NCI-H1105 treated with DMSO at 0.1 percent for 48 hours (cell line): ENCODE measurements around the gene MOB3A.
"Not testable (repeated sequence)": the region's sequence is repeated elsewhere in the genome, so short reads cannot be mapped to it uniquely, and the experiment has no call there.

Experiments used
- DNase-seq: peaks from one replicate; lab custom pipeline; 2025; lab: John Stamatoyannopoulos, UW

Gene MOB3A

GRCh38 chr19:2096034-2096479, at the start of gene MOB3A:
MOB3A (minus strand) TSS chr19:2096326; CDS start chr19:2078560, 17,766 bp downstream.
- peak; percentile 87 for DNase-seq

- DNase-seq, result no peak
Measured at GRCh38 chr19:2145831-2146241, 49.7 kb upstream of the MOB3A start.

GRCh38 chr19:2144190-2144589, 48.1 kb upstream of the MOB3A start:
- DNase-seq, result no peak

GRCh38 chr19:2142173-2142829, 46.2 kb upstream of the MOB3A start:
- DNase-seq, result no peak

- no peak for DNase-seq
Measured at GRCh38 chr19:2140138-2140569, 44.0 kb upstream of the MOB3A start.

- DNase-seq, result no peak
Measured at GRCh38 chr19:2139385-2140137, 43.4 kb upstream of the MOB3A start.

- no peak for DNase-seq
Measured at GRCh38 chr19:2138061-2138728, 42.1 kb upstream of the MOB3A start.

- DNase-seq, result no peak
Measured at GRCh38 chr19:2136796-2137195, 40.7 kb upstream of the MOB3A start.

GRCh38 chr19:2135474-2136402, 39.6 kb upstream of the MOB3A start:
- no peak for DNase-seq

- no peak for DNase-seq
Measured at GRCh38 chr19:2132731-2133490, 36.8 kb upstream of the MOB3A start.

- DNase-seq, result no peak
Measured at GRCh38 chr19:2132191-2132590, 36.1 kb upstream of the MOB3A start.

- DNase-seq, result not testable (repeated sequence)
Measured at GRCh38 chr19:2131012-2131975, 35.2 kb upstream of the MOB3A start.

GRCh38 chr19:2129892-2130770, 34.0 kb upstream of the MOB3A start:
- no peak for DNase-seq

- DNase-seq, result no peak
Measured at GRCh38 chr19:2129486-2129885, 33.4 kb upstream of the MOB3A start.

- no peak for DNase-seq
Measured at GRCh38 chr19:2129022-2129421, 32.9 kb upstream of the MOB3A start.

GRCh38 chr19:2128252-2128651, 32.1 kb upstream of the MOB3A start:
- DNase-seq, result not testable (repeated sequence)

- DNase-seq, result no peak
Measured at GRCh38 chr19:2127758-2128157, 31.6 kb upstream of the MOB3A start.

- no peak for DNase-seq
Measured at GRCh38 chr19:2126879-2127518, 30.9 kb upstream of the MOB3A start.
